Raji (cell line): ENCODE results near the gene FAM53A.

Experiments
- POLR2A ChIP-seq: IDR thresholded peaks from 2 replicates; pipeline ENCODE4 v1.6.1; 2011; ENCODE audit warnings: low read depth, low read length, control low read depth; ENCODE audit not compliant: insufficient read depth

FAM53A gene

DNA sequence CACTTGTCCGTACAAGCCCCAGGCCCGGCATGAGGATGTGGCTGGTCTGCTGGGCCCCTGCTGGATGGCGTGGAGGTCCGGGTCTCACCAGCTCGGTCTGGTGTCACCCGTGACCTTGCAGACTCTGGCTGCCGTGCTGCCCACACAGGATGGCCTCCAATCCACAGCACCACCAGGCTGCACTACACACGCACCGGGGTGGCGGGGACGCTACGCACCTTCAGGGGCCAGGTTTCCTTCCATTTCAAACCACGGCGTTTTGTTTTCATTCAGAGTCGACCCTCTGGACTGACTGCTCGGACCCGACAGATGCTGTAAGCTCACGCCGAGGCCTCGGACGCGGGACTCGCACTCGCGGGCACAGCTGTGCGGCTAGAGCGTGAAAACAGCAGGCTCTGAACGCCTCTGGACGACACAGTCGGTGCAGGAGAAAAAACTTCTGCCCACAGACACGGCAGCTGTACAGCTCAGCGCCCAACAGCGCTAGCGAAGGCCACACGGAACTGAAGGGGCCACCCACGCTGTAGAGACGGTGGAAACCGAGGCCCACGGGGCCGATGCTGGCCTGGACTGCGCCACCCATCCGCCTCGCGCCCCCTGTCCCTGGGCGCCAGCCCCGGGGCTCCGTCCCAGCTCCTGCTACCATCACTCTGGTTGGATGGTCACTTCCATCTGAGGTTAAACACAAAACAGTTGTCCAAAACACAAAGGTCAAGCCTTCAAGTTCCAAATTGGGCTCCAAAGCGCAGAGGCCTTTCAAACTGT is 40.0 kb downstream of the FAM53A start:
- no peak for TF ChIP-seq POLR2A

GRCh38 chr4:1642196-1642951 is 41.7 kb downstream of the FAM53A start:
- no peak for TF ChIP-seq POLR2A

GRCh38 chr4:1641671-1642070 is 42.4 kb downstream of the FAM53A start:
- no peak for TF ChIP-seq POLR2A

DNA sequence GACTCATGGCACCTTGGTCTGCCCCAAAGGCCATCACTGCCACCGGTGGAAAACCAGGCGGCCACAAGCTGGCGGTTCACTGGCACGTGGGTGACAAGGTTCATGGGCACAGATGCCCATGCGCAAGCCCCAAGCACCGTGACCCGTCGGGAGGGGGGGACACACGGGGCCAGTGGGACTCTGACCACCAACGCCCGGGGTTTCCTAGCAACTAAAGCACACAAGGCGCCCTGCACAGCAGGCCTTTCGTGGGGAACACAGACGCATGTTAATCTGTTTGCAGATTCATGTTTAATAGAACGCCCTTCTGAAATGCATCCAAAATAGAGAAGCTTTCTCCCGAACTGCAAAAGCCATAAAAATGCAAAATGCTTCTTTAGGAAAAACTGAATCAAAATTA is 43.9 kb downstream of the FAM53A start:
- TF ChIP-seq POLR2A, result no peak

DNA sequence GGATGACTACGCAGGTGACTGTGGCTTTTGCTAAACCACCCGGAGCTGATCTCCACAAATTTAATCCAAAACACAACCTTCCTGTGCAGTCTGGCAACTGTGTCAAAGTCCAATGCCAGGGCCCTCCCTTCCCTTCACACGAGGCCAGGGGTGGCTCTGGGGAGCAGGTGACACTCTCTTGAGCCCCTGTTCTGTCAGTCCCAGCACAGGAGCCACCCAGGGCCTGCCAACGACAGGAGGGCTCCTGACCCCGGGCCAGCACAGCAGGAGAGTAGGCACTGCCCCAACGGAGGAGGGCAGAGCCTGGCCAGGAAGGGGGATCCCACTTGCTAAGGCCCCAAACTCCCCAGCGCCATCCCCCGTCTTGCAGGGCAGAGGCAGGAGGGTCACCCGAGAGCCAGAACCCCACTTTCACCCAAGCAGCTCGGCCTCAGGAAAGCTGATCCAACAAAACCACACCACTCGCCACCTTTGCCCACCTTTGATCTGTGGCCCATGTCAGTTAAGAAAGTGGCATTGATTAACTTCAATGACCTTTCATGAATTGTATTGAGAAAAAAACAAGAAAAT is 44.7 kb downstream of the FAM53A start:
- no peak for TF ChIP-seq POLR2A

DNA sequence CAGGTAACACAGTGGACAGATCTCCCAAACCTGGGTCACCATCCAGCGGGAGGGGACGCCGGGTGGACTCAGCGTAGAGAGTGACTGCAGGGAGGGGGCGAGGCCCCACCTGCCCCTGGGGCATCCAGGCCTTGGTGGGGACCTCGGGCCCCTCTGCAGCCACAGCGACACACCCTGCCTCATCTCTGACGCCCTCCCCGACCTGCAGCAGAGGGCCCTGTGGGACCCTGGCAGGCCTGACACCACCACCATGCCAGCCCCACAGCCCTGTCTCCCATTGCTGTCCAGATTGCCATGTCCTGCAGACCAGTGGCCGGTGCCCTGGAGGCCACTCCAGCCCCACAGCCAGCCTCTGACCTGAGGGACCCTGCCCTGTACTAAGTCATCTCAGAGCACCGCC is 45.2 kb downstream of the FAM53A start:
- TF ChIP-seq POLR2A, result no peak

- no peak for TF ChIP-seq POLR2A
Measured at GRCh38 chr4:1638272-1638598, 45.9 kb downstream of the FAM53A start.

GRCh38 chr4:1637580-1638271 is 46.4 kb downstream of the FAM53A start:
- TF ChIP-seq POLR2A, result no peak

GRCh38 chr4:1636490-1637211 is 47.5 kb downstream of the FAM53A start:
- no peak for TF ChIP-seq POLR2A

GRCh38 chr4:1635464-1635863 is 48.6 kb downstream of the FAM53A start:
- TF ChIP-seq POLR2A, result no peak

GRCh38 chr4:1633993-1634392 is 50.1 kb downstream of the FAM53A start:
- TF ChIP-seq POLR2A, result no peak

DNA sequence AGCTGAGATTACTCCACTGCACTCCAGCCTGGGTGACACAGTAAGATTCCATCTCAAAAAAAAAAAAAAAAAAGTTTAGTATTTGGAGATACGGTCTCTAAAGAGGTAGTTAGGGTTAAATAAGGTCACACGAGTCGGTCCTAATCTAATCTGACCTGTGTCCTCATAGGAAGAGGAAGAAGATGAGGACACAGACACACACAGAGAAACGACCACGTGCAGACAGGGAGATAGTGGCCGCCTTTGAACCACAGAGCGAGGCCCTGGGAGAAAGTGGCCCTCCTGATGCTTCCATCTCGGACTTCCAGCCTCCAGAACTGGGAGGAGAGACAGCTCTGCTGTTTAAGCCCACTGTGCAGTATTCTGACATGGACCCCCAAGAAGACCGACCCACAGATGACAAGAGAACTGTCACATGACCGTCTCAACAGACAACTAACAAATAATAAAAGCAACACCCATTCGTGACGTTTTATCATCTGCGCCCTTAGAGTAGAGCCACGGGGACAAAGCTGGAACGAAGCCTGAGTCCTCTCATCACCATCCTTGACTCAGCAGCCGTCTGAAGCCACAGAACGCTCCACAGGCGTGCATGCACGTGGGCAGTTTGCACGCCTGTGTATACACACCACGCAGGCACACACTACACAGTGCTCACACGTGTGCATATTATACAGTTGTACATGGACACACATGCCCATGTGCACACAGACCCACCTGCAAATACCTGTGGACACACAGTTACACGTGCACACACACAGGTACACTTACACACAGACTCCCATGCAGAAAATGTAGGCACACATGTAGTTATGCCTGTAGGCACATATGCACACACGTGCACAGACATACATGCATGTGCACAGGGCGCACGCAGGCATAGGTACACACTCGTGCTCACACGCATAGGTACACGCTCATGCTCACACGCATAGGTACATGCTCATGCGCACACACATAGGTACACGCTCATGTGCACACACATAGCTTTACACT is 51.7 kb downstream of the FAM53A start:
- no peak for TF ChIP-seq POLR2A

GRCh38 chr4:1631136-1631535 is 53.0 kb downstream of the FAM53A start:
- no peak for TF ChIP-seq POLR2A

- no peak for TF ChIP-seq POLR2A
Measured at GRCh38 chr4:1630266-1630665, 53.8 kb downstream of the FAM53A start.

- no peak for TF ChIP-seq POLR2A
Measured at GRCh38 chr4:1629699-1630083, 54.4 kb downstream of the FAM53A start.
